SU-DHL-6 (cell line): ENCODE results near the gene ST7.

Experiments
- H2AFZ ChIP-seq: fragments of 200-600 bp; sonication (generic); 2 replicates; pipeline ENCODE4 v1.6.1; 2014; ENCODE audit warnings: low read depth, mild to moderate bottlenecking, moderate library complexity, mixed read lengths, antibody characterized with exemption, low read length; ENCODE audit not compliant: severe bottlenecking
- H3F3A ChIP-seq: fragments of 200-600 bp; shearing (Covaris generic); 2 replicates; pipeline ENCODE4 v1.6.0; 2016; ENCODE audit warnings: antibody characterized with exemption, mild to moderate bottlenecking; ENCODE audit not compliant: insufficient read depth
- H3K27ac ChIP-seq: fragments of 200-600 bp; sonication (generic); 2 replicates; pipeline ENCODE4 v1.5.1; 2016; ENCODE audit warnings: low read depth, mild to moderate bottlenecking, low read length, moderate library complexity, mixed read lengths
- H3K27me3 ChIP-seq: fragments of 200-600 bp; sonication (generic), shearing (Covaris generic); 2 replicates; pipeline ENCODE4 v1.6.0; 2014; ENCODE audit warnings: mild to moderate bottlenecking, low read length
- H3K36me3 ChIP-seq: fragments of 200-600 bp; sonication (generic); 2 replicates; pipeline ENCODE4 v1.6.1; 2014; ENCODE audit warnings: mild to moderate bottlenecking, low read length, mixed read lengths
- H3K4me2 ChIP-seq: fragments of 300-600, 200-600 bp; shearing (Covaris generic), sonication (generic); 2 replicates; pipeline ENCODE4 v1.6.0; 2014; ENCODE audit warnings: low read length, low read depth, mild to moderate bottlenecking; ENCODE audit not compliant: poor library complexity, severe bottlenecking
- H3K4me3 ChIP-seq: fragments of 200-600 bp; sonication (generic); 2 replicates; pipeline ENCODE4 v1.5.1; 2014; ENCODE audit warnings: antibody characterized with exemption, low read length, mild to moderate bottlenecking, mixed read lengths; ENCODE audit not compliant: insufficient read depth, poor library complexity, severe bottlenecking
- H3K79me2 ChIP-seq: fragments of 200-600 bp; sonication (generic); 2 replicates; pipeline ENCODE4 v1.6.1; 2014; ENCODE audit warnings: mild to moderate bottlenecking, low read length, moderate library complexity; ENCODE audit not compliant: insufficient read depth
- H3K9ac ChIP-seq: fragments of 200-600 bp; sonication (generic); 2 replicates; pipeline ENCODE4 v1.7.0; 2014; ENCODE audit warnings: mild to moderate bottlenecking, low read length
- H3K9me2 ChIP-seq: fragments of 200-600 bp; sonication (generic); replicated peaks from 2 replicates; pipeline ENCODE4 v1.6.1; 2014; ENCODE audit warnings: low read length; ENCODE audit not compliant: insufficient read depth
- H3K9me3 ChIP-seq: fragments of 200-600 bp; sonication (generic); 2 replicates; pipeline ENCODE4 v1.6.1; 2014; ENCODE audit warnings: low read length, mixed read lengths; ENCODE audit not compliant: insufficient read depth
- H4K20me1 ChIP-seq: fragments of 200-600 bp; sonication (generic); 2 replicates; pipeline ENCODE4 v1.6.1; 2014; ENCODE audit warnings: low read depth, mild to moderate bottlenecking, antibody characterized with exemption, low read length, moderate library complexity, mixed read lengths
- EZH2phosphoT487 ChIP-seq: fragments of 200-600 bp; sonication (generic), shearing (Covaris generic); conservative IDR thresholded peaks from 2 replicates; pipeline ENCODE4 v1.6.1; 2018; ENCODE audit warnings: mild to moderate bottlenecking, antibody characterized with exemption, low read length, moderate library complexity, mixed read lengths
- TF ChIP-seq, protein P1 (sequence below): fragments of 200-600 bp; sonication (generic); IDR thresholded peaks from one replicate; pipeline ENCODE4 v1.5.1; 2017; ENCODE audit warnings: antibody characterized with exemption, mild to moderate bottlenecking, low read length, moderate library complexity; ENCODE audit not compliant: insufficient read depth, poor library complexity, severe bottlenecking

ST7 gene

GRCh38 chr7:117113871-117114270, 160.6 kb downstream of the ST7 start:
- no peak overlapping the region for H3K9ac ChIP-seq
- H3K36me3 ChIP-seq = no peaks in the 10 kb centered on the region
- H3K79me2 ChIP-seq = no peaks in the 10 kb centered on the region
- H3K9me2 ChIP-seq = no peaks in the 10 kb centered on the region
- H2AFZ ChIP-seq = no peak overlapping the region
- no peaks in the 10 kb centered on the region for H3F3A ChIP-seq
- no peak overlapping the region for H3K27ac ChIP-seq
- H4K20me1 ChIP-seq = no peaks in the 10 kb centered on the region
- H3K9me3 ChIP-seq = no peaks in the 10 kb centered on the region
- TF ChIP-seq, protein P1, sequence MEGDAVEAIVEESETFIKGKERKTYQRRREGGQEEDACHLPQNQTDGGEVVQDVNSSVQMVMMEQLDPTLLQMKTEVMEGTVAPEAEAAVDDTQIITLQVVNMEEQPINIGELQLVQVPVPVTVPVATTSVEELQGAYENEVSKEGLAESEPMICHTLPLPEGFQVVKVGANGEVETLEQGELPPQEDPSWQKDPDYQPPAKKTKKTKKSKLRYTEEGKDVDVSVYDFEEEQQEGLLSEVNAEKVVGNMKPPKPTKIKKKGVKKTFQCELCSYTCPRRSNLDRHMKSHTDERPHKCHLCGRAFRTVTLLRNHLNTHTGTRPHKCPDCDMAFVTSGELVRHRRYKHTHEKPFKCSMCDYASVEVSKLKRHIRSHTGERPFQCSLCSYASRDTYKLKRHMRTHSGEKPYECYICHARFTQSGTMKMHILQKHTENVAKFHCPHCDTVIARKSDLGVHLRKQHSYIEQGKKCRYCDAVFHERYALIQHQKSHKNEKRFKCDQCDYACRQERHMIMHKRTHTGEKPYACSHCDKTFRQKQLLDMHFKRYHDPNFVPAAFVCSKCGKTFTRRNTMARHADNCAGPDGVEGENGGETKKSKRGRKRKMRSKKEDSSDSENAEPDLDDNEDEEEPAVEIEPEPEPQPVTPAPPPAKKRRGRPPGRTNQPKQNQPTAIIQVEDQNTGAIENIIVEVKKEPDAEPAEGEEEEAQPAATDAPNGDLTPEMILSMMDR = no peak
- no peak for TF ChIP-seq EZH2phosphoT487
- no peak overlapping the region for H3K4me2 ChIP-seq
- H3K27me3 ChIP-seq = no peaks in the 10 kb centered on the region
- no peak overlapping the region for H3K4me3 ChIP-seq

DNA sequence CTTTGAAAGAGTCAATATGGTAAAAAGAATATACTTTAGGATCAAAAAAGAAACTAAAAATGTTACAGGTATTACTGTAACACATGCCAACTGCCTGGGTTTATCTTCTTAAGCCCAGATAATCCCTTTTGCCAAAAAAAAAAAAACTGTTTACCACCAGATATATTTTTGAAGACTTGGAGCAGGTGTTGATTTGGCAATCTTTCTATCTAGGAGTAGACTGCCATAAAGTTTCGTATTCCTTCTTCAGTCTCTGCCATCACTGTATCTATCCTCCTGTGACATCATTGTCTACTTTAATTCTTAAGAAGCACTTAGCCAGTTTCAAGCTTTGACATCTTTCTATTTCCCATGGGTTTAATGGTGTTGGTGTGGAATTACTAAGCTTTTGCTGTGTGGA, 161.0 kb downstream of the ST7 start:
- no peaks in the 10 kb centered on the region for H3K36me3 ChIP-seq
- H3K4me3 ChIP-seq = no peak overlapping the region
- H3K79me2 ChIP-seq = no peaks in the 10 kb centered on the region
- TF ChIP-seq, protein P1 = no peak
- TF ChIP-seq EZH2phosphoT487 = no peak
- no peaks in the 10 kb centered on the region for H3K27me3 ChIP-seq
- no peak overlapping the region for H2AFZ ChIP-seq
- H3F3A ChIP-seq = no peaks in the 10 kb centered on the region
- no peaks in the 10 kb centered on the region for H4K20me1 ChIP-seq
- H3K9me3 ChIP-seq = no peaks in the 10 kb centered on the region
- H3K4me2 ChIP-seq = no peak overlapping the region
- H3K27ac ChIP-seq = no peak overlapping the region
- no peaks in the 10 kb centered on the region for H3K9me2 ChIP-seq
- H3K9ac ChIP-seq = no peak overlapping the region

DNA sequence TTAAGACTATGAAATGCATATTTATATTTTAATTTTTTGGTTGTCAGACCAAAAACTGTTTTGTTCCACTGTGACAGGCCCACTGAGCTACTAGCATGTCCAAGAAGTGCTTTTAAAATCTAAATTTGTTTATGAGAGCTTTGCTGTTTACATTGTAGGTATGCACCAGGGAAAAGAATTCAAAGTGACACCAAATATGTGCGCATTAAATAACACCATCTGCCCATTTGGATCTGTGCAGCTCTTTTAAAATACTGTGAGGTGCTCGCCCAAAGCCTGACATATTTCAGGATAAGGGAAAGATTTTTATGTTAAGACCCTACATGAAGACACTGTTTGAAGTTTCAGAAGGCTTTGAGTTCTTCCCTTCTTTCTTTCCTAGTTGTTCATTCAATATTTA, 162.9 kb downstream of the ST7 start:
- Histone ChIP-seq H3K27me3 (no peaks in the 10 kb centered on the region), H4K20me1 (no peaks in the 10 kb centered on the region)

More for the DNA sequence above, 162.9 kb downstream of the ST7 start:
- Histone ChIP-seq H3K36me3 (no peaks in the 10 kb centered on the region), H3K79me2 (no peaks in the 10 kb centered on the region), H3K4me2 (no peak overlapping the region), H3F3A (no peaks in the 10 kb centered on the region), H3K9me3 (no peaks in the 10 kb centered on the region), H3K9me2 (no peaks in the 10 kb centered on the region), H2AFZ (no peak overlapping the region), H3K27ac (no peak overlapping the region), H3K9ac (no peak overlapping the region), H3K4me3 (no peak overlapping the region)
- TF ChIP-seq EZH2phosphoT487 = no peak
- TF ChIP-seq, protein P1 = no peak
